Gastrocnemius medialis (tissue), 4 donors: ENCODE data around the gene KRT85. TPM values are rescaled to one million over a fixed set of nuclear protein-coding genes. Genes with fewer than 3 reads are reported as not detected.

ENCODE experiments used
- ATAC-seq, 2 donors: fragments of 150-250 bp; one replicate each; pipeline ENCODE4 v1.9.1; 2016
- DNase-seq, 2 donors: peaks; one replicate each; pipeline ENCODE4 v3.0.0-alpha.2; 2019
- H3K27ac ChIP-seq, 4 donors: fragments of 200-600 bp; sonication (generic); 1 replicate in 1 of 4; 2 replicates in 3 of 4; pipeline ENCODE4 v1.5.1; 2016 to 2018; ENCODE audit warnings: mild to moderate bottlenecking in 2 of 4, moderate library complexity in 1 of 4
- H3K27me3 ChIP-seq, 3 donors: fragments of 200-600 bp; sonication (generic) in 2 of 3; 1 replicate in 1 of 3; 2 replicates in 2 of 3; pipeline versions ENCODE4 v1.5.1 to v1.6.0; 2016 to 2019; ENCODE audit warnings: mild to moderate bottlenecking in 1 of 3, moderate library complexity in 1 of 3
- H3K36me3 ChIP-seq, 2 donors: fragments of 200-600 bp; sonication (generic) in 1 of 2; one replicate each; pipeline ENCODE4 v1.5.1; 2017 to 2018
- H3K4me1 ChIP-seq, 2 donors: fragments of 200-600 bp; sonication (generic) in 1 of 2; one replicate each; pipeline ENCODE4 v1.5.1; 2016 to 2017; ENCODE audit warnings: mild to moderate bottlenecking in 2 of 2
- H3K4me3 ChIP-seq, 4 donors: fragments of 200-600 bp; sonication (generic) in 3 of 4; 1 replicate in 1 of 4; 2 replicates in 3 of 4; pipeline ENCODE4 v1.5.1; 2016 to 2019; ENCODE audit warnings: mild to moderate bottlenecking in 2 of 4
- H3K9me3 ChIP-seq, 3 donors: fragments of 200-600 bp; sonication (generic) in 2 of 3; 1 replicate in 1 of 3; 2 replicates in 2 of 3; pipeline ENCODE4 v1.5.1; 2016 to 2019
- CTCF ChIP-seq, 5 experiments: fragments of 450-650 bp in 3 of 5; fragments of 200-600 bp in 2 of 5; sonication (generic) in 2 of 5; IDR thresholded peaks in 4 of 5; conservative IDR thresholded peaks in 1 of 5; 1 replicate in 4 of 5; 2 replicates in 1 of 5; pipeline ENCODE4 v1.5.1; 2016 to 2019; ENCODE audit warnings: antibody characterized with exemption in 5 of 5, mild to moderate bottlenecking in 3 of 5, moderate library complexity in 3 of 5
- POLR2A ChIP-seq, 2 donors: fragments of 450-650 bp; IDR thresholded peaks; one replicate each; pipeline ENCODE4 v1.6.1; 2017; ENCODE audit warnings: antibody characterized with exemption in 2 of 2, mild to moderate bottlenecking in 2 of 2, moderate library complexity in 2 of 2
- in situ Hi-C, 4 donors: fragments of 200-750 bp; cut with MboI; loops; one replicate each; pipeline versions ENCODE4 v1.15.0 to v1.8.0; 2017; ENCODE audit warnings: low sequenced_read_pairs in 4 of 4
- intact Hi-C: fragments of 100-400 bp; cut with DNase I; formaldehyde crosslinking; loops from one replicate; pipeline ENCODE4 v1.15.1; 2023; ENCODE audit warnings: low total_unique reads
- total RNA-seq, 4 donors: library from RNA; depleted of rRNA; stranded (reverse); fragments of >200 nt; gene quantifications; one replicate each; pipeline versions ENCODE4 v1.1.0 to v1.2.3, GENCODE V29; 2016

Gene KRT85
- total RNA-seq, 4 donors from 2014 or later, result not detected

GRCh38 chr12:52350021-52350620 lies 17.2 kb downstream of the KRT85 start:
- H3K36me3 ChIP-seq, result no peaks in the 10 kb centered on the region
- ATAC-seq (no peak), DNase-seq (no peak)
- intact Hi-C loops (no loop called here), in situ Hi-C loops (no loop called here)
- no peaks in the 10 kb centered on the region for H3K4me1 ChIP-seq
- no peaks in the 10 kb centered on the region for H3K9me3 ChIP-seq
- no peak for TF ChIP-seq POLR2A (IDR thresholded peaks at IDR 0.05)
- no peak for TF ChIP-seq CTCF (IDR thresholded peaks at IDR 0.05 in 4 of 5, conservative IDR thresholded peaks at IDR 0.05 in 1 of 5)
- no peak overlapping the region for H3K4me3 ChIP-seq
- H3K27me3 ChIP-seq, result peaks cover 0 to 6% (median 4%) of the 10 kb centered on the region in 3 donors
- H3K27ac ChIP-seq, result no peak overlapping the region

GRCh38 chr12:52349196-52349595 lies 18.1 kb downstream of the KRT85 start:
- DNase-seq, result no peak
- intact Hi-C loops, result no loop called here
- Histone ChIP-seq H3K36me3 (no peaks in the 10 kb centered on the region), H3K4me1 (no peaks in the 10 kb centered on the region), H3K4me3 (no peak overlapping the region), H3K9me3 (no peaks in the 10 kb centered on the region), H3K27me3 (peaks cover 0 to 1% (median under 1%) of the 10 kb centered on the region in 3 donors), H3K27ac (no peak overlapping the region)
- TF ChIP-seq POLR2A (IDR thresholded peaks at IDR 0.05), result no peak
- TF ChIP-seq CTCF (IDR thresholded peaks at IDR 0.05 in 4 of 5, conservative IDR thresholded peaks at IDR 0.05 in 1 of 5), result no peak
- no peak for ATAC-seq
- in situ Hi-C loops, result no loop called here

GRCh38 chr12:52347551-52348510 lies 19.4 kb downstream of the KRT85 start:
- Histone ChIP-seq H3K9me3 (no peaks in the 10 kb centered on the region), H3K4me3 (no peak overlapping the region), H3K4me1 (no peaks in the 10 kb centered on the region), H3K27me3 (no peaks in the 10 kb centered on the region), H3K36me3 (no peaks in the 10 kb centered on the region), H3K27ac (no peak overlapping the region)
- in situ Hi-C loops, result no loop called here
- intact Hi-C loops, result no loop called here
- DNase-seq (no peak), ATAC-seq (no peak)
- TF ChIP-seq CTCF (IDR thresholded peaks at IDR 0.05 in 4 of 5, conservative IDR thresholded peaks at IDR 0.05 in 1 of 5) (no peak), POLR2A (IDR thresholded peaks at IDR 0.05) (no peak)

- in situ Hi-C loops, result no loop called here
- Histone ChIP-seq H3K27me3 (no peaks in the 10 kb centered on the region), H3K9me3 (no peaks in the 10 kb centered on the region), H3K4me1 (no peaks in the 10 kb centered on the region), H3K36me3 (no peaks in the 10 kb centered on the region), H3K4me3 (no peak overlapping the region), H3K27ac (no peak overlapping the region)
- intact Hi-C loops, result no loop called here
- TF ChIP-seq POLR2A (IDR thresholded peaks at IDR 0.05), result no peak
- TF ChIP-seq CTCF (IDR thresholded peaks at IDR 0.05 in 4 of 5, conservative IDR thresholded peaks at IDR 0.05 in 1 of 5), result no peak
- ATAC-seq (no peak), DNase-seq (no peak)
These were observed 20.3 kb downstream of the KRT85 start for GRCh38 chr12:52347016-52347415.
